Measurements from ENCODE around the gene DNMT3A.
A peak's percentile ranks its signal among the peaks of the same experiment; 100 is the strongest.

DNMT3A gene

GRCh38 chr2:25302758-25303375 is 38.9 kb downstream of the DNMT3A start:
- DNase-seq: no peak

- DNase-seq: peak; percentile 70
Measured at GRCh38 chr2:25301453-25302352, 40.0 kb downstream of the DNMT3A start.

DNA sequence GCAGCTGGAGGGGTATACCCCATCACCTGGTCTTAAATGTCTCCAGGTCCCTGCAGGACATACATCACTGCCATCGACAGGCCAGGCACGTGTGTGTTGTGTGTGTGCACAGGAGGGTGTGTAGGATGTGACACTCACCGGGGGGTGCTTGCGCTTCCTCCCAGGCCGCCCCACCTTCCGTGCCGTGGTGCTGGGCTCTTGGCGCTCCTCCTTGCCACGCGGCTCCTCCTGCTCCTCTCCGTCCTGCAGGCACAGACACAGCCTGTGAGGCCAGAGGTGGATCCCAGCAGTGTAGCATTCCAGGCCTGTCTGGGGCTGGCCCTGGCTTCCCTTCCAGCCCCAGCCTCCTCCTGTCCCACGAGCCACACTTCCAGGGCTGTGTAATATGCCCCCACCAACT is 41.7 kb downstream of the DNMT3A start:
- DNase-seq: no peak

GRCh38 chr2:25298776-25299431 is 42.8 kb downstream of the DNMT3A start:
- no peak for DNase-seq

- no peak for DNase-seq
Measured at GRCh38 chr2:25297738-25298137, 44.0 kb downstream of the DNMT3A start.

GRCh38 chr2:25295621-25296020 is 46.1 kb downstream of the DNMT3A start:
- no peak for DNase-seq

- DNase-seq: peak; percentile 82
Measured at GRCh38 chr2:25294573-25295462, 46.9 kb downstream of the DNMT3A start.

DNA sequence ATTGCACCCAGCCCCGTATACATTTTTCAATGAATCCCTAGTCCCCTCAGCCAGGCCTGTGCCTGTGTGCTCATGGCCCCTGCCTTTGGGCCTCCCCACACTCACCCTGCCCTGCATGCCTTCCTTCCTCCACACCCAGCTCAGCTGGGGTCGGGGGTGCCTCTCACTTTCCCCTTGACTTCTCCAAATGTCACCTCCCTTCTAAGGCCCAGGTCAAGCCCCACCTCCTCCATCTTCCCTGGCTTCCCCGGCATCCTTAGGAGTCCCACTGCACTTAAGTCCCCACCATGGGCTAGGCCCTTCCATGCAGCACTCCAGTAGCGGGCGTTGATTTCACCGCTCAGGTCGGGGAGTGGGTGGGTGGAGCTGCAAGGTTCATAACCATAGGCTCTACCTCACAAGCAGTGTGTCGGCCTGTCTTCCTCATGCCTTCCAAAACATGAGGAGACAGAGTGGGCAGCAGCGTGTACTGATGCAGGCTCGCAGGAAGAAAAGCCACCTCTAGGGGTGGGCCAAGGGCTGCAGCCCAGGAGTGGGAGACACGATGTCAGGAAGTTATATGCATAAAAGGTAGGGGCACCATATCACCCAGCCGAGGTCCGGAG is 47.7 kb downstream of the DNMT3A start:
- no peak for DNase-seq

- DNase-seq: no peak
Measured at GRCh38 chr2:25293145-25293544, 48.6 kb downstream of the DNMT3A start.

GRCh38 chr2:25292408-25292807 is 49.3 kb downstream of the DNMT3A start:
- no peak for DNase-seq

- no peak for DNase-seq
Measured at GRCh38 chr2:25290811-25291495, 50.8 kb downstream of the DNMT3A start.

GRCh38 chr2:25286723-25287483 is 54.8 kb downstream of the DNMT3A start:
- no peak for DNase-seq

DNA sequence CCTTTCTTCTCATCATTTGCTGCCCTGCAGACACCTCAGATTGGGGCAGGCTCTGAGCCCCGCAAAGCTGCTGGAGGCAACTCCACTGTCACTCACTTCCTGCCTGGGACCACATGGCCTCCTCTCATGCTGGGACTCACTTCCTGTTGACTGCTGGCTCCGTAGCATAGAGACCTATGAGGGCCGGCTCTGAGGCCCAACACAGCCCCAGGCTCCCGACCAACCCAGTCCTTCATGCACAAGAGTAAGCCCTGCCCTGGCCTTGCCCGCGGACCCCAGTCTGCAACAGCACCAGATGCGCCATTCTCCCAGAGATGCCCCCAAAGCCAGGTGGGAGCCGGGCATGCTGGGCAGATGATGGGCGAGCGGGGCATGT is 55.7 kb downstream of the DNMT3A start:
- peak; percentile 31 for DNase-seq

GRCh38 chr2:25285265-25286024 is 56.3 kb downstream of the DNMT3A start:
- no peak for DNase-seq

DNA sequence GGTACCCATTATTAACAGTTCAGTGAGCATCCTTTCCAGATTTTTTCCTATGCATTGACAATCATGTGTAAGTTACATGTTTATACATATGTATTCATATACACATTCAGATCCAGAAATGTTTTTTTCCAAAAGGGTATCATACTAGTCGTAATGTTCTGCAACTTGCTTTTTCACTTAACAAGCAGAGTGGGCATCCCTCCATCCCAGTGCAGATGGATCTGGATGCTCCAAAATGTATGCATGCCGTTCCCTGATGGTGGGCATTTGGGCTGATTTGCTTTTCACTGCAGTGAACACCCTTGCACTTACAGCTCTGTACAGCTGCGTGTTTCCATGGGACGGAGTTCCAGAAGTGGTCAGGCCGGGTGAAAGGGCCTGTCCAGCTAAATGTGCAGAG is 57.0 kb downstream of the DNMT3A start:
- no peak for DNase-seq

DNA sequence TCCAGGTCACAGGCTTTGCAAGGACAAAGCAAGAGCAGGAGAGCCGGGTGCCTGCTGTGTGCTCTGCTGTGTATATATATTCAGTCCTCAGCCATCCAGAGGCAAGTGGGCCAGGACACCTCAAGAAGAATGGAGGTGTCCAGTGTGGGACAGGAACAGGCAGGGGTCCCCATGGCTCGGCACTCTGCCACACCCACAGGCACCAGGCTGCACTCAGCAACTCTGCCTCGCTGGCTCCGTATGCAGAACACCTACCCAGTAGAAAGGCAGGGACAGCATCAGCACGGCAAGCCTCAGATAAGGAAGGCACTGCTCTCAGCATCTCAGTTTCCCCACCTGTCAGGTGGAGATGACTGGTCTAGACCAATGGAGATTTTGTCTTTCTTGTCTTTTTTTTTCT is 57.8 kb downstream of the DNMT3A start:
- DNase-seq: no peak

- no peak for DNase-seq
Measured at GRCh38 chr2:25281941-25282340, 59.8 kb downstream of the DNMT3A start.

DNA sequence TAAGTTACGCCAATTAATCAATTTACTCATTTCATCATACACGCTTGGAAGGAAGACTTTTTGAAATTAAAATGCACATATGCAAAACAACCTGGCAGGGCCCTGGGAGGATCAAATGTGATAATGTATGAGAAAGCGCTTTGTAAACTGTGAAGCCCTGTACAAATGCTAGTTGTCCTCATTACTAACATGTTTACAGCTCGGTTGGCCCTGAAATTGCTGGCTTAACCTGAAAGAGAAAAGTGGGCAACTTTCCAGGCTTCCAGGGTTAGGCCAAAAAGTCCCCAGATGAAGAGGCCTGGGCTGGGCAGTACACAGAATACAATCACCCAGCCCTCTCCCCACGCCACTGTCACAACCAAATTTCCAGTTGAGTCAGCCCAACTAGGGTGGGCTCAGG is 60.2 kb downstream of the DNMT3A start:
- DNase-seq: no peak

DNA sequence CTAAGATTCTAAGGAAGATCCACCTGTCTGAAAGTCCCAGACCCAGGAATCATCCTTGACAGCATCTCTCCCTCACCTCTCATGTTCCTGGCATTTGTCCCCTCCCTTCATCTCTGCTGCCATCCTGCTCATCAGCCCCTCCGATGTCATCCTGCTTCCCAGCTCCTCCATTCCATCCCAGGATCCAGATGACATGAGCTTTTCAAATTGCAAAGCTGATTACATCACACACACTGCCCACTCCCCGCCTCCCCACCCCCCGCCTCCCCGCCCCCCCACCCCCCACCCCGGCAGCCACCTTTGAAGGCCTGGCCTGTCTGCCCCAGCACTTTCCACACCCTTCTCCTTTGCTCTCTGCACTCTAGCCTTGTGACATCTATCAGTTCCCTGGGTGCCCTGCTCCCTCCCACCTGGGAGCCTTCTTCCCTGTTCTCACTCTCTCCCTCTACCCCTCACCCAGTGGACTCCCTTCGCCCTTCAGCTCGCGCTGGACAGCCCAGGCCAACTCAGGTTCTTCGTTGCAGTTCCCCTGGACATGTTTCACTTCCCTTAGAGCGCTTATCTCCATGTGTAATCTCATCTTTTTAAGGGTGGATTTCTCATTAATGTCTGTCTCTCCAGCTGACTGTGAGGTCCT is 61.6 kb downstream of the DNMT3A start:
- no peak for DNase-seq

Measured in KG1 (cell line).